HG02610 (cell line): ENCODE data around the gene PDCD2L.
"Not testable (repeated sequence)": the region's sequence is repeated elsewhere in the genome, so short reads cannot be mapped to it uniquely, and the experiment has no call there.

Experiments used
- ATAC-seq: cut with Tn5 transposase; IDR thresholded peaks from one replicate; pipeline ENCODE4 v1.9.1; 2021; ENCODE audit warnings: mild to moderate bottlenecking, moderate library complexity; ENCODE audit not compliant: unreplicated experiment

The PDCD2L gene

DNA sequence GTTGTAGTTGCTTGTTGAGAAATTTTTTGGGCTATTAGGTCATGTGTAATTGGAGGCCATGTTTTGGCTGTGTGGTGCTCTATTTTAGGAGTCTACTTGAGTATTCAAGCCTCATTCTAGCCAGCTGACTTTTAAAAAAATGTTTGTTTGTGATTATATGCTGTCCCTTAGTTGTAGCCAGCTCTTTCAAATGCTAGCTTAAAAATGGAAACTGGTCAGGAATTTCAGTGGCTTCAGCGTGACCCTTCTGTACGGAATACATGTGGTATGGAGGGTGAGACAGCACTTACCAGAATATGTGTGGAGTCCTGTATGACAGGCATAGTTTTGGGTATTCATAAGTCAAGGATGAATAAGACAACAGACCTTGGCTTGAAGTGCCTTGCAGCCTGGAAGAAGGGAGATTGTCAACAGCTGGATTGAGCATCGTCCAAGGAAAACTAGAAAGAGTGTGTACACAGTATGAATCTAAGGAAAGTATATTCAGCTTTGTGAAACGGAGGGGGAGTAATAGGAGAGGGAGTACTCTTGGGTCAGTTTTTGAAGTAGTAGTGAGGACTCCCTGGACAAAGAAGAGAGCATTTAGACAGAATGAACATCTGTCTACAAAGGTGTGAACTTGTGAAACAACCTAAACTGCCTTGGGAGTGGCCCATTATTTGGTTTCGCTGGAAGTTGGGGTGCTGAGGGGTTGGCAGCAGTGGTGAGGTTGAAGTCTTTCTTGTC, 57.3 kb downstream of the PDCD2L start:
- ATAC-seq: no peak

GRCh38 chr19:34464785-34465184, 60.6 kb downstream of the PDCD2L start:
- ATAC-seq: not testable (repeated sequence)

DNA sequence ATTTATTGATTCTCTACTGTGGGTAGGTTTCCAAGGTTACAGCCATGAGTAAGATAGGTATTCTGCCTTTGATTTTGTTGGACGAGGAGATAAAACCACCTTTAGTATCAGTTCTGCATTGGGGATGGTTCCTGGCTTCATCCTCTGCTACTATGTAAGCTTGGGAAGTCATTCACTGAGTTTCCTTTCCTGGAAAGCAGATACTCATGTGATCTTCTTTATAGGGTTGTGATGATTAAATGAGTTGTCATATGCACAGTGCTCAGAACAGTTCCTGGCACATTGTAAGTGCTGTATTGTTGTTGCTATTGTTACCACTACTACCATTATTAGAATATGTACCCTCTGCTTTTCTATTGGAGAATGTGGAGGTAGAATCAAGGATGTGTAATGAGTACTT, 64.2 kb downstream of the PDCD2L start:
- ATAC-seq: no peak

DNA sequence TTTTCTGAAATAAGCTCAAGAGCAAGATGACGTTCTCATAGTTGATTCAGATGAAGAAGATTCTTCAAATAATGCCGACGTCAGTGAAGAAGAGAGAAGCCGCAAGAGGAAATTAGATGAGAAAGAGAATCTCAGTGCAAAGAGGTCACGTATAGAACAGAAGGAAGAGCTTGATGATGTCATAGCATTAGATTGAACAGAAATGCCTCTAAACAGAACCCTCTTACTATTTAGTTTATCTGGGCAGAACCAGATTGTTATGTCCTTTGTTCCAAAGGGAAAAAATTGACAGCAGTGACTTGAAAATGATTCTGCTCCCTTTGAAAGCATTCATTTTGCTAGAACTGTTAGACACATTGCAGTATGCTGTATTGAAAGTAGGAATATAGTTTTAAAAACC, 64.8 kb downstream of the PDCD2L start:
- not testable (repeated sequence) for ATAC-seq

- no peak for ATAC-seq
These were observed 67.9 kb downstream of the PDCD2L start for GRCh38 chr19:34471906-34472700.

- no peak for ATAC-seq
These were observed 70.2 kb downstream of the PDCD2L start for GRCh38 chr19:34474233-34474989.

GRCh38 chr19:34475026-34475974, 71.1 kb downstream of the PDCD2L start:
- ATAC-seq: no peak
